Measurements from ENCODE around the gene COL23A1.

GRCh38 chr5:178469011-178469974 lies 120.9 kb downstream of the COL23A1 start:
- peak; percentile 76 for TF ChIP-seq GATA2 (IDR thresholded peaks at IDR 0.05; ENCODE audit: low read depth, low read length)
- no peak for TF ChIP-seq GATA3 (IDR thresholded peaks at IDR 0.05; ENCODE audit: low read depth, low read length)

Measured in SH-SY5Y (cell line).